OCI-LY1 (cell line): ENCODE measurements around the gene RD3L.

Experiments used
- H2AFZ ChIP-seq: fragments of 200-600 bp; sonication (generic), shearing (Covaris generic); 2 replicates; pipeline ENCODE4 v1.6.0; 2014; ENCODE audit warnings: antibody characterized with exemption, mild to moderate bottlenecking, low read length
- H3F3A ChIP-seq: fragments of 200-600 bp; sonication (generic), shearing (Covaris generic); 2 replicates; pipeline ENCODE4 v1.6.0; 2014; ENCODE audit warnings: mild to moderate bottlenecking, antibody characterized with exemption, low read length, moderate library complexity; ENCODE audit not compliant: insufficient read depth
- H3K27ac ChIP-seq: fragments of 200-600 bp; sonication (generic); 2 replicates; pipeline ENCODE4 v1.5.1; 2014; ENCODE audit warnings: low read length, mixed run types, mild to moderate bottlenecking, low read depth; ENCODE audit not compliant: poor library complexity, severe bottlenecking
- H3K27me3 ChIP-seq: fragments of 200-600 bp; sonication (generic); 2 replicates; pipeline ENCODE4 v1.6.0; 2014; ENCODE audit warnings: antibody characterized with exemption, mild to moderate bottlenecking, low read length, moderate library complexity; ENCODE audit not compliant: insufficient read depth
- H3K36me3 ChIP-seq: fragments of 200-600 bp; sonication (generic); 2 replicates; pipeline ENCODE4 v1.6.1; 2014; ENCODE audit warnings: mild to moderate bottlenecking, antibody characterized with exemption, low read length, moderate library complexity, mixed read lengths; ENCODE audit not compliant: insufficient read depth
- H3K4me1 ChIP-seq: fragments of 200-600 bp; sonication (generic); 2 replicates; pipeline ENCODE4 v1.5.1; 2014; ENCODE audit warnings: mild to moderate bottlenecking, low read length, moderate library complexity; ENCODE audit not compliant: insufficient read depth, severe bottlenecking
- H3K4me2 ChIP-seq: fragments of 200-600 bp; sonication (generic), shearing (Covaris generic); 2 replicates; pipeline ENCODE4 v1.6.1; 2014; ENCODE audit warnings: low read length
- H3K4me3 ChIP-seq: fragments of 200-600 bp; sonication (generic); 2 replicates; pipeline ENCODE4 v1.5.1; 2014; ENCODE audit warnings: low read length, low read depth, mild to moderate bottlenecking, mixed read lengths; ENCODE audit not compliant: poor library complexity, severe bottlenecking
- H3K79me2 ChIP-seq: fragments of 200-600 bp; shearing (Covaris generic); 2 replicates; pipeline ENCODE4 v1.6.1; 2016; ENCODE audit warnings: mixed run types, low read length, mixed read lengths; ENCODE audit not compliant: insufficient read depth
- H3K9ac ChIP-seq: fragments of 200-600 bp; sonication (generic), shearing (Covaris generic); 2 replicates; pipeline ENCODE4 v1.6.1; 2014; ENCODE audit warnings: mild to moderate bottlenecking, low read length, mixed read lengths
- H3K9me2 ChIP-seq: fragments of 200-600 bp; sonication (generic), shearing (Covaris generic); 2 replicates; pipeline ENCODE4 v1.6.1; 2014; ENCODE audit warnings: low read depth, mild to moderate bottlenecking, low read length, mixed read lengths
- H3K9me3 ChIP-seq: fragments of 200-600 bp; shearing (Covaris generic); 2 replicates; pipeline ENCODE4 v1.6.1; 2014; ENCODE audit warnings: low read length, mixed read lengths
- H4K20me1 ChIP-seq: fragments of 200-600 bp; sonication (generic), shearing (Covaris generic); 2 replicates; pipeline ENCODE4 v1.6.0; 2016; ENCODE audit warnings: mild to moderate bottlenecking, low read length; ENCODE audit not compliant: insufficient read depth
- EZH2 ChIP-seq: fragments of 200-600 bp; sonication (generic), shearing (Covaris generic); IDR thresholded peaks from 2 replicates; pipeline ENCODE4 v1.8.0; 2017; ENCODE audit warnings: borderline replicate concordance, mixed run types, mild to moderate bottlenecking, antibody characterized with exemption, low read length, moderate library complexity, mixed read lengths
- TF ChIP-seq, protein P1 (sequence below): fragments of 200-600 bp; sonication (generic), shearing (Covaris generic); IDR thresholded peaks from 2 replicates; pipeline ENCODE4 v1.5.1; 2017; ENCODE audit warnings: mild to moderate bottlenecking, antibody characterized with exemption, low read length, moderate library complexity, mixed read lengths

Gene RD3L

GRCh38 chr14:103960457-103961055 is 18.2 kb upstream of the RD3L start:
- Histone ChIP-seq H3K27me3 (0 out of 2 replicates have a peak, but pooled peaks cover 5% of the 10 kb centered on the region), H3K9me2 (no peaks in the 10 kb centered on the region), H3K4me1 (no peaks in the 10 kb centered on the region), H3K9me3 (no peaks in the 10 kb centered on the region), H3F3A (no peaks in the 10 kb centered on the region), H3K9ac (no peak overlapping the region), H3K4me3 (no peak overlapping the region), H4K20me1 (no peaks in the 10 kb centered on the region), H2AFZ (no peak overlapping the region), H3K36me3 (no peaks in the 10 kb centered on the region), H3K79me2 (no peaks in the 10 kb centered on the region), H3K27ac (no peak overlapping the region), H3K4me2 (no peak overlapping the region)
- TF ChIP-seq, protein P1, sequence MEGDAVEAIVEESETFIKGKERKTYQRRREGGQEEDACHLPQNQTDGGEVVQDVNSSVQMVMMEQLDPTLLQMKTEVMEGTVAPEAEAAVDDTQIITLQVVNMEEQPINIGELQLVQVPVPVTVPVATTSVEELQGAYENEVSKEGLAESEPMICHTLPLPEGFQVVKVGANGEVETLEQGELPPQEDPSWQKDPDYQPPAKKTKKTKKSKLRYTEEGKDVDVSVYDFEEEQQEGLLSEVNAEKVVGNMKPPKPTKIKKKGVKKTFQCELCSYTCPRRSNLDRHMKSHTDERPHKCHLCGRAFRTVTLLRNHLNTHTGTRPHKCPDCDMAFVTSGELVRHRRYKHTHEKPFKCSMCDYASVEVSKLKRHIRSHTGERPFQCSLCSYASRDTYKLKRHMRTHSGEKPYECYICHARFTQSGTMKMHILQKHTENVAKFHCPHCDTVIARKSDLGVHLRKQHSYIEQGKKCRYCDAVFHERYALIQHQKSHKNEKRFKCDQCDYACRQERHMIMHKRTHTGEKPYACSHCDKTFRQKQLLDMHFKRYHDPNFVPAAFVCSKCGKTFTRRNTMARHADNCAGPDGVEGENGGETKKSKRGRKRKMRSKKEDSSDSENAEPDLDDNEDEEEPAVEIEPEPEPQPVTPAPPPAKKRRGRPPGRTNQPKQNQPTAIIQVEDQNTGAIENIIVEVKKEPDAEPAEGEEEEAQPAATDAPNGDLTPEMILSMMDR: no peak
- no peak for TF ChIP-seq EZH2

DNA sequence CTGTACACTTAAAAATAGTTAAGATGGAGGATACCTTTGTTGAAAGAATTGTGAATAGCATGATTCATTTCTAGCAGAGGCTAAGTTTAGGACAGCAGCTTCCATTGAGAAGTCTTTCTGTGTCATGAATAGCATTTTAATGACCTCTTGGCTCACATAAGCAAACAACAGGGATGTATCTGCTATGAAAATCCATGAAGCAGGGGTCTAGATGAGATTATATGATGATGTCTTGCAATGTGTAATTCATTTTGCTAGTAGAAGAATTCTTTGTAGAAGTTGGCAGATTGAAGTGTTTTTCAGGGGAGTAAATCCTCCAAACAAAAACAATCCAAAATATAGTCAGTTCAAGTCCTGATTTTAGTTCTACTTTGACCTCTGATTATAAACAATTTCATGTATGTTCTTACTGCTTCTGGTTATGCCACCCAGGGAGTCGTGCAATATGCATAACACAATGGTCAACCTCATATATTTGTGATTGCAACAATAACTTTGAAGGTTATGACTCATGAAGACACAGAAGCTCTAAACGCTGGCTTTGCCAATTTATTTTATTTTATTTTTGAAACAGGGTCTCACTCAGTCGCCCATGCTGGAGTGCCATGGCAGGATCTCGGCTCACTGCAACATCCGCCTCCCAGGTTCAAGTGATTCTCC is 6.9 kb upstream of the RD3L start:
- H3K27ac ChIP-seq: no peak overlapping the region
- H3K4me3 ChIP-seq: no peak overlapping the region
- peaks cover 8% of the 10 kb centered on the region for H3K9me3 ChIP-seq
- no peaks in the 10 kb centered on the region for H3K79me2 ChIP-seq
- no peak overlapping the region for H3K9ac ChIP-seq
- peaks cover 9% of the 10 kb centered on the region; the same call in 1 of the 2 replicates for H3K27me3 ChIP-seq
- no peak for TF ChIP-seq EZH2
- TF ChIP-seq, protein P1: no peak
- no peaks in the 10 kb centered on the region for H4K20me1 ChIP-seq
- H3K36me3 ChIP-seq: no peaks in the 10 kb centered on the region; the same call in 1 of the 2 replicates
- no peaks in the 10 kb centered on the region for H3K4me1 ChIP-seq
- no peaks in the 10 kb centered on the region for H3K9me2 ChIP-seq
- no peaks in the 10 kb centered on the region for H3F3A ChIP-seq
- no peak overlapping the region for H2AFZ ChIP-seq
- H3K4me2 ChIP-seq: no peak overlapping the region

DNA sequence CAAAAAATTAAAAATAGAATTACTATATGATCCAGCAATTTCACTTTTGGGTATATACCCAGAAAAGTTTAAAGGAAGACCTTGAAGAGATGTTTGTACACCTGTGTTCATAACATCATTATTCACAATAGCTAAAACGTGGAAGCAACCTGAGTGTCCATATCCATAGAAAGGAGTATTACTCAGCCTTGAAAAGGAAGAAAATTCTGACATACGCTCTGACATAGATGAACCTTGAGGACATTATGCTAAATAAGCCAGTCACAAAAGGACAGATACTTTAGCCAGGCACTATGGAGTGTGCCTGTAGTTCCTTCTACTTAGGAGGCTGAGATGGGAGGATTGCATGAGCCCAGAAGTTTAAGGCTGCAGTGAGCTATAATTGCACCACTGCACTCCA is 6.1 kb upstream of the RD3L start:
- H3K9ac ChIP-seq: no peak overlapping the region
- H3K4me3 ChIP-seq: no peak overlapping the region
- H3K9me2 ChIP-seq: no peaks in the 10 kb centered on the region
- H3K36me3 ChIP-seq: no peaks in the 10 kb centered on the region; the same call in 1 of the 2 replicates
- no peaks in the 10 kb centered on the region for H4K20me1 ChIP-seq
- no peaks in the 10 kb centered on the region for H3K4me1 ChIP-seq
- H2AFZ ChIP-seq: no peak overlapping the region
- H3K27ac ChIP-seq: no peak overlapping the region
- no peak for TF ChIP-seq EZH2
- TF ChIP-seq, protein P1: no peak
- no peak overlapping the region for H3K4me2 ChIP-seq
- H3K79me2 ChIP-seq: no peaks in the 10 kb centered on the region
- peaks cover 9% of the 10 kb centered on the region; the same call in 1 of the 2 replicates for H3K27me3 ChIP-seq
- H3K9me3 ChIP-seq: peaks cover 8% of the 10 kb centered on the region
- H3F3A ChIP-seq: no peaks in the 10 kb centered on the region
